ENCODE measurements around the gene FOXD4L3. TPM values are rescaled to one million over a fixed set of nuclear protein-coding genes. Genes with fewer than 3 reads are reported as not detected.
"Not testable (repeated sequence)": the region's sequence is repeated elsewhere in the genome, so short reads cannot be mapped to it uniquely, and the experiment has no call there.

The FOXD4L3 gene
- total and polyA plus RNA-seq, 10 donors = 0.04 to 0.50 (median 0.24) TPM; not detected in 4

DNA sequence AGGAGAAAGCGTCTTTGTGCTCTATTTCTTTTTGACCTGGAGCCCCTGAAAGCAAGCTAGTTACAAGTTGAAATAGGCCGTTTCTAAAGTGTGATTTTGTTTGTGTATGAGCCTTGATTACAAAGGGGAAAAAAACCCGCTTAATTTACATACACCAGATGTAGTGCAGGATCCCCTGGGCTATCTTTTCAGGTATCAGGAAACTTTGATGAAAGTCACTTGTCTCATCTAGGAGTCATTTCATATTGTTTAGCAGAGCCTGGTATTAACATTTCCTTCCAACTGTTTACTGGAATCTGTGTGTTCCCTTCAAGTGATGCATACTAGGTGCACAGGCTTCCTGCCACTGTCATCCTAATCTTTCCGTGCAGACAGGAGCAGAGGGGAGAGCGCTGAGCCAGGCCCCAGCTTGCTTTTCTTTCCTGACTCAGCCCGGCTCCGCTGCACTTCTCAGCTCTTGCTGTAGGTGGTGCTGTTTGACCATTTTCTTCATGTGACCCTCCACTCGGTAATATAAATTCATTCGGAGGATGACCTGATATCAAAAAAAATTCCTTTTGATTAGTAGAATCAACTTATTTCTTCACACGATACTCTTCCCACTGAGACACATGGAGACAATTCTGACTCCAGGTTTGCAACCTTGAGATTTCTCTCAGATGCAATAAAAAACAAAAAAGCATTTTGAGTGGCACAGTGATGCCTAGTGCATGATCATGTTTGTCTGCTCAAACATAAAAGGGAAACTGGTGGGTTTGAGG is 39.8 kb downstream of the FOXD4L3 start:
- DNase-seq; H3K36me3 ChIP-seq; H3K9me3 ChIP-seq; H3K4me3 ChIP-seq; H3K27me3 ChIP-seq (replicated peaks in 1 of 7); H3K27ac ChIP-seq; intact Hi-C loops (cut with DNase I; ENCODE audit: low total_unique reads); H3K4me1 ChIP-seq: not testable (repeated sequence)
- TF ChIP-seq, protein P1, sequence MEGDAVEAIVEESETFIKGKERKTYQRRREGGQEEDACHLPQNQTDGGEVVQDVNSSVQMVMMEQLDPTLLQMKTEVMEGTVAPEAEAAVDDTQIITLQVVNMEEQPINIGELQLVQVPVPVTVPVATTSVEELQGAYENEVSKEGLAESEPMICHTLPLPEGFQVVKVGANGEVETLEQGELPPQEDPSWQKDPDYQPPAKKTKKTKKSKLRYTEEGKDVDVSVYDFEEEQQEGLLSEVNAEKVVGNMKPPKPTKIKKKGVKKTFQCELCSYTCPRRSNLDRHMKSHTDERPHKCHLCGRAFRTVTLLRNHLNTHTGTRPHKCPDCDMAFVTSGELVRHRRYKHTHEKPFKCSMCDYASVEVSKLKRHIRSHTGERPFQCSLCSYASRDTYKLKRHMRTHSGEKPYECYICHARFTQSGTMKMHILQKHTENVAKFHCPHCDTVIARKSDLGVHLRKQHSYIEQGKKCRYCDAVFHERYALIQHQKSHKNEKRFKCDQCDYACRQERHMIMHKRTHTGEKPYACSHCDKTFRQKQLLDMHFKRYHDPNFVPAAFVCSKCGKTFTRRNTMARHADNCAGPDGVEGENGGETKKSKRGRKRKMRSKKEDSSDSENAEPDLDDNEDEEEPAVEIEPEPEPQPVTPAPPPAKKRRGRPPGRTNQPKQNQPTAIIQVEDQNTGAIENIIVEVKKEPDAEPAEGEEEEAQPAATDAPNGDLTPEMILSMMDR (IDR thresholded peaks at IDR 0.05 in 8 of 11, conservative IDR thresholded peaks at IDR 0.05 in 3 of 11) = peak in 5 of 11 experiments; percentile 35 to 53 (median 43)
- WGBS, 5 donors = 15 to 27% (median 19%) methylated on average over 4 to 7 of the region's 10 CpGs

DNA sequence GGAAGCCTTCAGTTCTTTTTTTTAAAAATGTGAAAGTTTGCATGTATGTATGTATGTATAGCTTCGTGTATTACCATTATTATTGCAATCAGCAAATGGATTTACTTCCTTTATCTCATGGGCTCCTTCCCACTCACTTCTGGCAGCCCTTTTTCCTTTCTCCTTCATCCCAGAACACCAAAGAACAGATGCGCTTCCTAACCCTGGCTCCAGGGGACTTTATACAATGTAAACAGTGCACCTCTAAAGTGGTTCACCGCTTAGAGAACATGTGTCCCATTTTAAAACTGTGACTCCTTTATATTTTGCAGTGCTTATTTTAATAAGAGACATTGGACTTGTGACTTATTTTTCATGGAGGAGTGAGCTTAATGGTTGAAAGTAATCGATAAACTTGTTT is 40.6 kb downstream of the FOXD4L3 start:
- DNase-seq; H3K9me3 ChIP-seq; H3K27me3 ChIP-seq (replicated peaks in 1 of 7); H3K36me3 ChIP-seq; H3K27ac ChIP-seq; H3K4me1 ChIP-seq; H3K4me3 ChIP-seq; intact Hi-C loops (cut with DNase I; ENCODE audit: low total_unique reads): not testable (repeated sequence)
- WGBS, 5 donors = 65 to 84% (median 78%) methylated on average over 3 to 4 of the region's 4 CpGs

DNA sequence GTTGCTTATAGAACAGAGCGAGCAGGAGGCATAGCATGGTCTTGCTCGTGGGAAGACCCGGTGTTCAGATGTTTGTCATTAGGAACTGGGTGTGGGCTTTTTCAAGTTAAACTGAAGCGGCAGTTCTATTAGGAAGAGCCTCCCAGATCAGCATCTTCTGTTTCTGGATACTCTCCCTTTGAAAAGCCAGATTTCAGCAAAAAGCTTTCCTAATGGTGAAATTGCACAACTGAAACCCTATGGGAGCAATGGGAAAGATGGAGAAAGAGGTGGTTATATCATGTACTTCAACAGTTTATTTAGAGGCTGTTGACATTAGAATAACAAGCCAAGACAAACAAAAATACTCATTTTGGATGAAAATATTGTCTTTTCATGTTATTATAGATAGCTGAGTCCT is 41.3 kb downstream of the FOXD4L3 start:
- intact Hi-C loops (cut with DNase I; ENCODE audit: low total_unique reads); DNase-seq: not testable (repeated sequence)
- WGBS, 5 donors = 71 to 94% (median 80%) methylated on average over 2 to 3 of the region's 4 CpGs

DNA sequence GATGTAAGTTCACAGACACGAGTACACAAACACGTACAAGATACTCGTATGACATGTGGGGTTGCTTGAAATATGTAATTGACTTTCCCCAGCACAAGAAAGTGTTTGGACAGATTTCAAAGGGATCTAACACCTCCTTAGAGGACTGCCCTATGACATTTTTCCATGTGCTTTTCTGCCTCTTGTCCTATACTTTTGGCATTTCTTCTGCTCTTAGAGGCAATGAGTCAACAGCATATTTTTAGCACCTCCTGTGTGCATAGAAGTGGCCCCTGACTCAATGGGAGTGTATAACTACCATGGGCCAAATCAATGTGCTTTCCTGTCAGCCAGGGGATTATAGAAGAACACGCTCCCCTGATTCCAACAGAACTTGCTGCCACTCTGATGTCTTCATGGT is 49.0 kb downstream of the FOXD4L3 start:
- intact Hi-C loops (cut with DNase I; ENCODE audit: low total_unique reads); DNase-seq; H3K4me1 ChIP-seq; H3K27me3 ChIP-seq (replicated peaks in 1 of 7); H3K9me3 ChIP-seq; H3K4me3 ChIP-seq; H3K36me3 ChIP-seq; H3K27ac ChIP-seq: not testable (repeated sequence)
- WGBS, 5 donors = 88 to 98% (median 95%) methylated on average over 4 of the region's 4 CpGs

More for the DNA sequence above, 41.3 kb downstream of the FOXD4L3 start:
- H3K4me3 ChIP-seq; H3K27me3 ChIP-seq (replicated peaks in 1 of 7); H3K9me3 ChIP-seq; H3K36me3 ChIP-seq; H3K27ac ChIP-seq; H3K4me1 ChIP-seq: not testable (repeated sequence)

Other genes with a start within 250 kb of the FOXD4L3 start
- 10 to 100 TPM; 31.1 to 65.3 (median 34.8) TPM for gene ZNG1C, start 60.9 kb upstream of the FOXD4L3 start, total RNA-seq
- gene ZNG1C, start 60.9 kb upstream of the FOXD4L3 start, polyA plus RNA-seq = 10 to 100 TPM; 10.1 to 15.6 (median 14.1) TPM
- gene PGM5, start 53.7 kb downstream of the FOXD4L3 start, total RNA-seq = 10 to 100 TPM; 11.3 to 26.1 (median 18.3) TPM
- gene PGM5, start 53.7 kb downstream of the FOXD4L3 start, polyA plus RNA-seq = 1 to 10 TPM; 3.2 to 8.9 (median 3.8) TPM
- under 1 TPM in 1 of 7 donors, not detected in 6; 0.85 TPM for gene TMEM252, start 238.0 kb downstream of the FOXD4L3 start, total RNA-seq
- gene TMEM252, start 238.0 kb downstream of the FOXD4L3 start, polyA plus RNA-seq = not detected